SKM-1 (cell line): ENCODE measurements around the gene CRYBB3.
"Not testable (repeated sequence)": the region's sequence is repeated elsewhere in the genome, so short reads cannot be mapped to it uniquely, and the experiment has no call there.

Source experiments
- DNase-seq: peaks from one replicate; lab custom pipeline; 2025; ENCODE audit not compliant: unreplicated experiment; lab: John Stamatoyannopoulos, UW

Gene CRYBB3

DNA sequence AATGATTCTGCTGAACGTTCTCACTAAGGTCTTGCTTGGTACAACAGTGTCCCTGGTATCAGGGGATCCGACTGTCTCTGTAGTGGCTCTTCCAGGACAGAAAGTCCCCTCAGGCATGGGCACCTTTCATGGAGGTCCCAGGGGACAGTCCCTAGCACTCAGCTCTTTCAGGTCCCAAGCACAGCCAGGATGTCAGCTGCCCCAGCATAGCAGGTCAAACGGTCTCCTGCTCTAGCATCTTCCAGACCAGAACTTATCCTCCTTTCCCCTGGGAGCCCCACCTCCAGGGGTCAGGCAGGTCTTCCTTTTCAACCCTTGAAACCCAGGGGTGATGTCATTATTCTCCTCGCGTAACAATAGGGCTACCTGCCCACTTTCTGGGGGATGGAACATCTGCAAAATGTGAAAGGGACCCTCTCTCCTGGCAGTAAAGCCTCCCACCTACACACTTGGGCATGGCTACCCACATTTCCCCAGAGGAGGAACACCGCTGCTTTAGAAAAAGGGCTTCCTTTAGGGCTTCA is 24.7 kb upstream of the CRYBB3 start:
- DNase-seq, result no peak

DNA sequence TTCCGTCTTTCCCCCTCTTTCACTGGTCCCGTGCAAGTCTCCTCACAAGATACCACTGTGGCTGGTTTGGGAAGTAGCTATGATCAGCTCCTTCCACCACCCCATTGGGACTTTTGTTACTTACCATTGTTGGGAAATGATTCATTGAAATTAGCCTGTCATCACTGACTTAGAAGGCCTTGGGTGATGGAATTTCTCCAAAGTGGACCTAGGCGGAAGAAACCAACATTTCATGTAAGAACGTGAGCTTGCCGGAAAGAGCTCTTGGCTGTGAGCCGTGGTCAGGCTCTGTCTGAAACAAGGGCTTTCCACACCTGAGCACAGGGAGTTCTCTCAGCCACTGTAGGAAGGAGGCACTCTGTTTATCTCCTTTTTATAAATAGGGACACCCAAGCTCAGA is 23.5 kb upstream of the CRYBB3 start:
- no peak for DNase-seq

DNA sequence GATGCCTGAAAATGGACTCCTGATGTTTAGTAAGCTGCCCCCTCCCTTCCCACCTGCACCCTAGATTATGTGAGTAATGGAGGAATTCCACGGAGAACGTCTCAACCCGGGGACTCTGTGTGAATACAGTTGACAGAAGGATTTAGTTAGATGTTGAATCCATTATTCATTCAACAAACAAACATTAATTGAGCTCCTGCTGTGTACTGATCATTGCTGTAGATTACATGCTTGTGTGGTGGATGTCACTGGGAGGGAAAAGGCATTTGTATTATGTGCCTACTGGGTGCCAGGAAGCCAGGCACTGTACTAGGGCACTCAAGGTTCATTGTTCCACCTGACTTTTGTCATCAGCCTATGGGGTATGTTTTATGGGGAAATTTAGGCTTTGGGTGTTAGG is 22.9 kb upstream of the CRYBB3 start:
- no peak for DNase-seq

DNA sequence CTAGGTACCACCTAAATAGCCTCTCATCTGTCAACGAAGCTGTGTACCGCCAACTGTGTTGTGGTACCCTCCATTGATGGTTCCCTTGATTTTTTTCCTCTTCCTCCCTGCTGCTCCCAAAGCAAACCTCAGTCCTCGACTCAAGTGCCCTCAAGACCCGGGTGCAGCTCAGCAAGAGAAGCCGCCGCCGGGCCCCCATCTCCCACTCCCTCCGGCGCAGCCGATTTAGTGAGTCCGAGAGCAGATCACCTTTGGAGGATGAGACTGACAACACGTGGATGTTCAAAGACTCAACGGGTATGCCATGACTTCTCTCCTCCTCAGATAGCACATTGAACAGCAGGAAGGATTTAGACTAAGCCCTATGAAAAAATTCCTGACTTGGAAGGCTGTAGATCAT is 22.4 kb upstream of the CRYBB3 start:
- DNase-seq, result no peak

GRCh38 chr22:25177895-25178294 is 21.8 kb upstream of the CRYBB3 start:
- no peak for DNase-seq

- DNase-seq, result not testable (repeated sequence)
Measured at GRCh38 chr22:25178348-25178747, 21.3 kb upstream of the CRYBB3 start.

DNA sequence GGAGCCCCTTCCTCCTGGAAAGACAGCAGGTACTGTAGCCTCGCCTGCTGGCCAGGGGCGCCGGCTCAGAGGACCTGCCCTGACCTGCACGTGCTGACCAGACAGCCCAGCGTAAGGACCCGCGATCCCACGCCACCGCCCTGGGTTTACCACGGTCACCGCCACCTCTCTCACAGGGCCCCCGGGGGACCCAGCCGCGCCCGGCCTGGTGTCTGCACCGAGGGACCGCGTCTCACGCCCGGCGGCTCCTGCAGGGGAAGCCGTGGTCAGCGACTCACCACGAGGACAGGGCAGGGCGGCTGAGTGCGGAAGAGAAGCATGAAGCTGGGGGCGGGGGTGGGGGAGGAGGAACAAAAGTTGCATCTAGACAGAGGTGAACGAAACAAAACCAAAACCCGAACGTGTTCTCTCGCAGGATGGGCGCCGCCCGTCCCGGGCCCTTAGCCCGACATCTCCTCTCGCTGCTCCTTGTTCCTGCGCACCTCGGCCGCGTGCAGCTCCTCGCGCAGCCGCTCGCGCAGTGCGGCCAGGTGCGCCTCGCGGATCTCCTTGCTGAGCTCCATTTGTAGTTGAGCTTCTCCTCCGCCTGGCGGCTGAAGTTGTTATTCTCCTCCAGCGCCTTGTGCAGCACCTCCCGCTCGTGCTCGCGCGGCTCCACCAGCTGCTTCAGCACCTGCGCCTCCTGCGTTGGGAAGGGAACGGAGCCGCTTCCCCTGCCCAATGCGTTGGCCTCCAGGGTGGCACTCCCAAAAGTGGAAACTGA is 20.6 kb upstream of the CRYBB3 start:
- not testable (repeated sequence) for DNase-seq

DNA sequence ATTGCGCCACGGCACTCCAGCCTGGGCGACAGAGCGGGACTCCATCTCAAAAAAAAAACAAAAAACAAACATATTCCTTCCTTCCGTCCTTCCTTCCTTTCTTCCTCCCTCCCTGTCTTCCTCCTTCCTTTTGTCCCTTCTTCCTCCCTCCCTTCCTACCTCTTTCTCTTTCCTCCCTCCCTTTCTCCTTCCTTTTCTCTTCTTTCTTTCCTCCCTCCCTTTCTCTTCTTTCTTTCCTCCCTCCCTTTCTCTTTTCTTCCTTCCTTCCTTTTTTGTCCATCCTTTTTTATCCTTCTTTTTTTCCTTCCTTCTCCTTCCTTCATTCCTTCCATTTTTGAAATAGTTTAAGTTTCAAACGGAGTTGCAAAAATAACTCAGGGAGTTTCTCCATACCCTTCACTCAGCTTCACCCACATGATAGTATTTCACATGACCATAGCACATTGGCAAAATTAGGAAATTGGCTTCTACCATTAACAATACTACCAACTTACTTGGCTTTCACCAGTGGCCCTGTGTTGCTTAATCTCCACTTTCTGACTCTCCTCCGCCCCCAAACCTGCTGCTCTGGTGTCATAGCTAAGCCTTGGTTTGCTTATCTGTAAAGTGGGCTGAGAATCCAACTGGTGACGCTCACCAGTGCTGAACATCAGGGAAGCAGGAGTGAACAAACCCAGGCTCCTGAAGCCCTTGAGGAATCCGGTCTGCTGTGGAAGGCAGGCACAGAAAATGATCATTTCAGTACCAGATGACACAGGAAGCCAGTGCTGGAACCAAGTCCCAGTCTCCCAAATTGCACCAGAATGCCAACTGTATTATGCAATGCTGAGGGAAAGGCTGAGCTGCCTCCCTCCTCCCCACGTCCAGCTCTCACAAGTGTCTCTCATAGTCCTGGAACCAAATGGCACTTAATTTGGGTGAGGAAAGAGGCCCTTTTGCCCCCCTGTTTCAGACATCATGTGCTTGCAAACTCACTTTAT is 17.2 kb upstream of the CRYBB3 start:
- DNase-seq, result no peak

- DNase-seq, result no peak
Measured at GRCh38 chr22:25183949-25184619, 15.6 kb upstream of the CRYBB3 start.

GRCh38 chr22:25186140-25186539 is 13.5 kb upstream of the CRYBB3 start:
- no peak for DNase-seq

- DNase-seq, result no peak
Measured at GRCh38 chr22:25187469-25187868, 12.2 kb upstream of the CRYBB3 start.

GRCh38 chr22:25192406-25192805 is 7.3 kb upstream of the CRYBB3 start:
- DNase-seq, result no peak

GRCh38 chr22:25193130-25193529 is 6.5 kb upstream of the CRYBB3 start:
- DNase-seq, result no peak

GRCh38 chr22:25193548-25193947 is 6.1 kb upstream of the CRYBB3 start:
- no peak for DNase-seq

DNA sequence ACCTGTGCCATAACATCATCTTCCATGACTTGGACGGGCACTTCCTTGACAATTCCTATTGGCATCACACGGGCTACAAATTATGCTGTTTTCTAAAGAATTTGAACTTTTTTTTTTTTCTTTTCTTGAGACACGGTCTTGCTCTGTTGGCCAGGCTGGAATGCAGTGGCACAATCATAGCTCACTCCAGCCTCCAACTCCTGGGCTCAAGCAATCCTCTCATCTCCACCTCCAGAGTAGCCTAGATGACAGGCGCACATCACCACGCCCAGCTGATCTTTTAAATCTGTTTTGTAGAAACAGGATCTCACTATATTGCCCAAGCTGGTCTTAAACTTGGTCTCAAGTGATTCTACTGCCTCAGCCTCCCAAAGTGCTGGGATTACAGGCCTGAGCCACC is 3.3 kb upstream of the CRYBB3 start:
- DNase-seq, result no peak

DNA sequence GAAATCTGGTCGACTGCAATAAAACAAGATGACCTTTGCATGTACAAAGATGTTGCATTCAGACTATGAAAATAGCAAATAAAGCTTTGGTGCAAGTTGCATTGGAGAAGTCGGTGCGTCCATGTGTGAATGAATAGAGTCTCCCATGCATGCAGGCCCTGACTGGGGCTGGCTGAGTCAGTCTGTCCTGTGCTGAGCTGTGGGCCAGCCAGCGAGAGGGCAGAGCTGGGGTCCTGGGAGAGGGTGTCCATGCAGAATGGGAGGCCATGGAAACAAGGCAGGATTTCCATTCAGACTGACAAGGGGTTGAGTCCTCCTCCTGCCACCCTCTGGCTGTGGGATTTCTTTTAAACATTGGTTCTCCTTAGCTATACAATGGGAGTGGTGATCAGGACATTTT is 2.3 kb upstream of the CRYBB3 start:
- DNase-seq, result no peak

DNA sequence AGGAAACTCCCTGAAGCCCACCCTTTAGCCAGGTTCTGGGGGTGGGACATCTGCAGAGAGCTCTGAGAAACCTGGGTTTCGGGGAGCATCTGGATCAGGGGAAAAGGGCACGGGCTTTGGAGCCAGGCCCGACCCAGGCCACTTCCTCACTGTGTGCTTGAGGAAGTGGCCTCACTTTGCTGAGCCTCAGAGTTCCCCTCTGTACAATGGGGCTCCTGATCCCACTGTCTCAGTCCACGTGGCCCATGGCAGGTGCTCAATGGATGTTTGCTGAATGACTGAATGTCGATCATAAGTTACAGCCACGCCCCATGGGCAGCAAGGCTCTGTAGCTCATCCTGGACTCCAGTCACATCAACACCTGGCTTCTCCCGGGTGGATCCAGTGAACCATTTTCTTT is 1.3 kb downstream of the CRYBB3 start:
- no peak for DNase-seq

GRCh38 chr22:25201557-25202273 is 2.1 kb downstream of the CRYBB3 start:
- no peak for DNase-seq

- DNase-seq, result no peak
Measured at GRCh38 chr22:25202290-25202921, 2.7 kb downstream of the CRYBB3 start.

GRCh38 chr22:25203082-25203481 is 3.4 kb downstream of the CRYBB3 start:
- no peak for DNase-seq
